Left ventricle myocardium superior (tissue), 1 donor: Measurements from ENCODE around the gene GFPT1. TPM values are rescaled to one million over a fixed set of nuclear protein-coding genes. Genes with fewer than 3 reads are reported as not detected.

ENCODE experiments used
- ATAC-seq: fragments of 200-7000 bp; cut with Tn5 transposase; one replicate; pipeline ENCODE4 v1.9.1; 2020; ENCODE audit warnings: mild to moderate bottlenecking, moderate library complexity
- DNase-seq: peaks from one replicate; pipeline ENCODE4 v3.0.0-alpha.2; 2020
- intact Hi-C: fragments of 100-400 bp; cut with micrococcal nuclease; formaldehyde crosslinking; loops from one replicate; pipeline ENCODE4 v1.11.0; 2022
- total RNA-seq: library from RNA; stranded (reverse); fragmentation: NEBNext Ultra II Directional; extraction: Animal tissue kit (Norgen Biotek cat#: 25700); gene quantifications from one replicate; pipeline ENCODE4 v1.2.1, GENCODE V29; 2021
- donor health status: DM: no; HTN: yes; CAD: no; lungs with severe emphysema.

The GFPT1 gene
- total RNA-seq, 1 donor from 2014 or later = 36.8 TPM

GRCh38 chr2:69299772-69300516, 87.1 kb downstream of the GFPT1 start:
- intact Hi-C loops = no loop called here
- no peak for DNase-seq
- ATAC-seq = peak; percentile 72

GRCh38 chr2:69298862-69299261, 88.2 kb downstream of the GFPT1 start:
- ATAC-seq (no peak), DNase-seq (no peak)
- intact Hi-C loops = no loop called here

- DNase-seq (no peak), ATAC-seq (no peak)
- intact Hi-C loops = no loop called here
Observed at GRCh38 chr2:69298261-69298660, 88.8 kb downstream of the GFPT1 start.

GRCh38 chr2:69297216-69297615, 89.8 kb downstream of the GFPT1 start:
- intact Hi-C loops = no loop called here
- no peak for ATAC-seq

GRCh38 chr2:69296421-69296820, 90.6 kb downstream of the GFPT1 start:
- ATAC-seq (no peak), DNase-seq (no peak)
- intact Hi-C loops = no loop called here

More at GRCh38 chr2:69297216-69297615, 89.8 kb downstream of the GFPT1 start:
- DNase-seq = no peak

- no peak for ATAC-seq
- intact Hi-C loops = no loop called here
Observed at GRCh38 chr2:69292256-69292655, 94.8 kb downstream of the GFPT1 start.

GRCh38 chr2:69291721-69292120, 95.3 kb downstream of the GFPT1 start:
- intact Hi-C loops = no loop called here
- DNase-seq (no peak), ATAC-seq (peak; percentile 42)

More at GRCh38 chr2:69292256-69292655, 94.8 kb downstream of the GFPT1 start:
- DNase-seq = no peak

- ATAC-seq (peak; percentile 76), DNase-seq (no peak)
- intact Hi-C loops = no loop called here
Observed at GRCh38 chr2:69291004-69291650, 95.9 kb downstream of the GFPT1 start.

- no peak for ATAC-seq
- intact Hi-C loops = no loop called here
Observed at GRCh38 chr2:69288429-69288828, 98.6 kb downstream of the GFPT1 start.

GRCh38 chr2:69287544-69287943, 99.5 kb downstream of the GFPT1 start:
- intact Hi-C loops = no loop called here
- DNase-seq (no peak), ATAC-seq (no peak)

More at GRCh38 chr2:69288429-69288828, 98.6 kb downstream of the GFPT1 start:
- no peak for DNase-seq

- DNase-seq (no peak), ATAC-seq (no peak)
- intact Hi-C loops = no loop called here
Observed at GRCh38 chr2:69285379-69285894, 101.6 kb downstream of the GFPT1 start.

GRCh38 chr2:69280796-69281412, 106.1 kb downstream of the GFPT1 start:
- ATAC-seq = no peak
- no peak for DNase-seq
- intact Hi-C loops = no loop called here

GRCh38 chr2:69279931-69280681, 106.9 kb downstream of the GFPT1 start:
- ATAC-seq (peak; percentile 47), DNase-seq (no peak)
- intact Hi-C loops = no loop called here

GRCh38 chr2:69279211-69279610, 107.8 kb downstream of the GFPT1 start:
- intact Hi-C loops = no loop called here
- DNase-seq (no peak), ATAC-seq (no peak)

GRCh38 chr2:69278366-69278765, 108.7 kb downstream of the GFPT1 start:
- no peak for DNase-seq
- ATAC-seq = no peak
- intact Hi-C loops = no loop called here

GRCh38 chr2:69275490-69275889, 111.5 kb downstream of the GFPT1 start:
- intact Hi-C loops = no loop called here
- ATAC-seq (no peak), DNase-seq (no peak)

GRCh38 chr2:69272803-69273471, 114.1 kb downstream of the GFPT1 start:
- DNase-seq (no peak), ATAC-seq (peak; percentile 46)
- intact Hi-C loops = no loop called here

GRCh38 chr2:69271831-69272257, 115.2 kb downstream of the GFPT1 start:
- DNase-seq = no peak
- intact Hi-C loops = no loop called here
- peak; percentile 43 for ATAC-seq
